DND-41 (cell line): ENCODE data around the gene WDR45B.

Experiments
- EZH2 ChIP-seq: IDR thresholded peaks from 3 replicates; pipeline ENCODE4 v1.6.1; 2012; ENCODE audit warnings: borderline replicate concordance, low read depth, mild to moderate bottlenecking, moderate library complexity, low read length, inconsistent platforms; ENCODE audit not compliant: severe bottlenecking
- TF ChIP-seq, protein P1 (sequence below): IDR thresholded peaks from 2 replicates; pipeline ENCODE4 v1.5.1; 2012; ENCODE audit warnings: borderline replicate concordance, low read length, moderate library complexity, mild to moderate bottlenecking; ENCODE audit not compliant: poor library complexity, severe bottlenecking; ENCODE audit errors: extremely low read depth

DNA sequence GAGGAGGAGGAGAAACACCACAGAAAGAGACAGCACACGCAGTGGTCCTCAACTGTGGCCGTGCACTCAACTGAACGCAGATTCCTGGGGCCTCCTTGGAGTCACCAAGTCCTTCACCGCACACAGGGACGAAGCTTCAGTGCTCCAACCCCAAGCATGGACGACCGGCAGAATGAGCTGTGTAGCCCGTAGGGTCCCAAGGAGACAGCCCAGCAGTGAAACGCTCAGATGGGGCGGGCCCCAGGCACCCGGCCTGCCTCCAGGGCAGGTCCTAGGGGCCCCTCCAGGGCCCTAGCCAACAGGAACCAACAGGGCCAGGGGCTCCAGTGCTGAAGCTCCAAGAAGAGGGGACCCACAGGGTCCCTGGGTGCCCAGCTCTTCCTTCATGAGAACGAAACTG is 37.0 kb upstream of the WDR45B start:
- TF ChIP-seq, protein P1, sequence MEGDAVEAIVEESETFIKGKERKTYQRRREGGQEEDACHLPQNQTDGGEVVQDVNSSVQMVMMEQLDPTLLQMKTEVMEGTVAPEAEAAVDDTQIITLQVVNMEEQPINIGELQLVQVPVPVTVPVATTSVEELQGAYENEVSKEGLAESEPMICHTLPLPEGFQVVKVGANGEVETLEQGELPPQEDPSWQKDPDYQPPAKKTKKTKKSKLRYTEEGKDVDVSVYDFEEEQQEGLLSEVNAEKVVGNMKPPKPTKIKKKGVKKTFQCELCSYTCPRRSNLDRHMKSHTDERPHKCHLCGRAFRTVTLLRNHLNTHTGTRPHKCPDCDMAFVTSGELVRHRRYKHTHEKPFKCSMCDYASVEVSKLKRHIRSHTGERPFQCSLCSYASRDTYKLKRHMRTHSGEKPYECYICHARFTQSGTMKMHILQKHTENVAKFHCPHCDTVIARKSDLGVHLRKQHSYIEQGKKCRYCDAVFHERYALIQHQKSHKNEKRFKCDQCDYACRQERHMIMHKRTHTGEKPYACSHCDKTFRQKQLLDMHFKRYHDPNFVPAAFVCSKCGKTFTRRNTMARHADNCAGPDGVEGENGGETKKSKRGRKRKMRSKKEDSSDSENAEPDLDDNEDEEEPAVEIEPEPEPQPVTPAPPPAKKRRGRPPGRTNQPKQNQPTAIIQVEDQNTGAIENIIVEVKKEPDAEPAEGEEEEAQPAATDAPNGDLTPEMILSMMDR, result no peak
- no peak for TF ChIP-seq EZH2
